Astrocyte of the cerebellum (primary cell): ENCODE measurements around the gene ABHD17A.
A peak's percentile ranks its signal among the peaks of the same experiment; 100 is the strongest.
"Not testable (repeated sequence)": the region's sequence is repeated elsewhere in the genome, so short reads cannot be mapped to it uniquely, and the experiment has no call there.

ENCODE experiments used
- DNase-seq: peaks from one replicate; pipeline ENCODE4 v3.0.0-alpha.2; 2011; ENCODE audit warnings: low read depth
- H3K4me3 ChIP-seq: 2 replicates; pipeline ENCODE4 v1.5.1; 2011; ENCODE audit warnings: mild to moderate bottlenecking, low read depth, low read length, moderate library complexity
- in situ Hi-C: cut with HindIII; loops from 2 replicates; pipeline ENCODE4 v1.10.0; 2017; ENCODE audit warnings: low sequenced_read_pairs
- TF ChIP-seq, protein P1 (sequence below): IDR thresholded peaks from 2 replicates; pipeline ENCODE4 v1.5.1; 2012; ENCODE audit warnings: low read length, low read depth, moderate library complexity, mild to moderate bottlenecking; ENCODE audit errors: missing control alignments

The ABHD17A gene

DNA sequence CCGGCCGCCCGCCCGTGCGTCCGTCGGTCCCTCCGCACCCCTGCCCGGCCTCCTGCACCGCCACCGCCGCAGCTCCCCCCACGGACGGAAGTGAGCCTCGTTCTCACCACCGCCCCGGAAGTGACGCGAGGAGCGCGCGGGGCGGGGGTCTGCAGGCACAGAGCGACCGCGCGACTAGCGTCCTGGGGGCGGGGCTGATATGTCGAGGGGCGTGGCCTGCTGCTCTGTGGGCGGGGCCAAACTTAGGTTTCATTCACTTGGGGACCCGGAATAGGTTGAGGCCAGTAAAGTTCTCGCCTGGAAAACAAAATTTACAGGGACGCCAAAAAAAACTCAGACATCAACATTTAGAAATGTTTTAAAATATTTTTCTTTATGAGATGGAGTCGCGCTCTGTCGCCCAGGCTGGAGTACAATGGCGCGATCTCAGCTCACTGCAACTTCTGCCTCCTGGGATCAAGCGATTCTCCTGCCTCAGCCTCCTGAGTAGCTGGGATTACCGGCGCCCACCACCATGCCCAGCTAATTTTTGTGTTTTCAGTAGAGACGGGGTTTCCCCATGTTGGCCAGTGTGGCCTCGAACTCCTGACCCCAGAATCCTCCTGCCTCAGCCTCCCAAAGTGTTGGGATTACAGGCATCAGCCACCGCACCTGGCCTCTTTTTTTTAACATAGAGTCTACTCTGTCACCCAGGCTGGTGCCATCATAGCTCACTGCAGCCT, at the start of gene ABHD17A:
Gene ABHD17A (minus strand): TSS at position 99 of the 722 bp plus-strand sequence. CDS start 3,930 bp downstream, outside the sequence.
- DNase-seq: peak; percentile 64
- H3K4me3 ChIP-seq: peak within 1 kb of the TSS; percentile 90
- in situ Hi-C loops: not testable (repeated sequence)

DNA sequence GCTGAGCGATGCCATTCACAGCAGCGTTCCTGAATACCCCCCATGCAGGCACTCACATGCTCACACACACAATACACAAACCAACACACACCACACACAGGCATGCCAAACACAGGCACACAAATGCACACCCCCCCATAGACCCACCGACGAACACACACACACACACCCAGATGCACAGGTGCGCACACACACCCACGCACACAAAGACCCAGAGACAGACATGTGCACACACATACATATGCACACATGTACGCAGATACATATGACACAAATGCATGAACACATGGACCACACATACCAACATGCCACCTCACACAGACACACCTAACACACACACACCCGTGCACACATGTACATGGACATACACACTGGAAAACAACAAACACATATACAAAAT, 48.6 kb upstream of the ABHD17A start:
- TF ChIP-seq, protein P1, sequence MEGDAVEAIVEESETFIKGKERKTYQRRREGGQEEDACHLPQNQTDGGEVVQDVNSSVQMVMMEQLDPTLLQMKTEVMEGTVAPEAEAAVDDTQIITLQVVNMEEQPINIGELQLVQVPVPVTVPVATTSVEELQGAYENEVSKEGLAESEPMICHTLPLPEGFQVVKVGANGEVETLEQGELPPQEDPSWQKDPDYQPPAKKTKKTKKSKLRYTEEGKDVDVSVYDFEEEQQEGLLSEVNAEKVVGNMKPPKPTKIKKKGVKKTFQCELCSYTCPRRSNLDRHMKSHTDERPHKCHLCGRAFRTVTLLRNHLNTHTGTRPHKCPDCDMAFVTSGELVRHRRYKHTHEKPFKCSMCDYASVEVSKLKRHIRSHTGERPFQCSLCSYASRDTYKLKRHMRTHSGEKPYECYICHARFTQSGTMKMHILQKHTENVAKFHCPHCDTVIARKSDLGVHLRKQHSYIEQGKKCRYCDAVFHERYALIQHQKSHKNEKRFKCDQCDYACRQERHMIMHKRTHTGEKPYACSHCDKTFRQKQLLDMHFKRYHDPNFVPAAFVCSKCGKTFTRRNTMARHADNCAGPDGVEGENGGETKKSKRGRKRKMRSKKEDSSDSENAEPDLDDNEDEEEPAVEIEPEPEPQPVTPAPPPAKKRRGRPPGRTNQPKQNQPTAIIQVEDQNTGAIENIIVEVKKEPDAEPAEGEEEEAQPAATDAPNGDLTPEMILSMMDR: no peak
- H3K4me3 ChIP-seq: no peak overlapping the region
- no peak for DNase-seq
- in situ Hi-C loops: no loop called here

DNA sequence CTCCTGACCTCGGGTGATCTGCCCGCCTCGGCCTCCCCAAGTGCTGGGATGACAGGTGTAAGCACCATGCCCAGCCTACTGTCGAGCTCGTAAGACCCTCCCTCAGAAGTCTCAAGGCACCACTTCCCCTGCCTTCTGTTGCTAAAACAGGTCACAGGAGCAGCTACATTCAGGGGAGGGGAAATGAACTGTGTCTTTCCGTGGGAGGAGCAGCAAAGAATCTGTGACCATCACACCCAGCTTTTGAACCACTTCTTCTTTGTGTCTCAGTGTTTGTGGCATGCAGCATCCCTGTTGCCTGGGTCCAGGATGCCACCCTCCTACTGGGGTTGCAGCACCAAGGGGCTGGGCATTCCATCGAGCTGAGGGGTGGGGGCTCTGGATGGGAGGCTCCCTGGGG, 47.9 kb upstream of the ABHD17A start:
- no peak for DNase-seq
- in situ Hi-C loops: no loop called here
- TF ChIP-seq, protein P1: no peak
- no peak overlapping the region for H3K4me3 ChIP-seq

DNA sequence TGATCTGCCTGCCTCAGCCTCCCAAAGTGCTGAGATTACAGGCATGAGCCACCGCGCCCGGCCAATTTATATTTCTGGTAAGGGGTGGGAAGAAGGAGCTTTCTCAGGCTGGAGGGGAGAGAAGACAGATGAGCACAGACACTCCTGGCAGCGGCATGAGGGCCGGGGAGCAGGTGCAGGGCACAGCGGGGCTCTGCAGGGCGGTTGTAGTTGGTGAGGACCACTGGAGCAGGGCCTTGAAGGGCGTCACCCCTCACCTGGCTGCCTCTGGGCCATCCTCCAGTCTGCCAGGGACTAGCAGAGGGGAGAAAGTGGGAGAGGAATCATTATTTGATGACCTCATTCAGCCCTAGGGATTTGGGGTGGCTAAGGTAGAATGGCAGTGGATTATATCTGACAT, 47.1 kb upstream of the ABHD17A start:
- TF ChIP-seq, protein P1: no peak
- no peak overlapping the region for H3K4me3 ChIP-seq
- DNase-seq: no peak
- in situ Hi-C loops: no loop called here

DNA sequence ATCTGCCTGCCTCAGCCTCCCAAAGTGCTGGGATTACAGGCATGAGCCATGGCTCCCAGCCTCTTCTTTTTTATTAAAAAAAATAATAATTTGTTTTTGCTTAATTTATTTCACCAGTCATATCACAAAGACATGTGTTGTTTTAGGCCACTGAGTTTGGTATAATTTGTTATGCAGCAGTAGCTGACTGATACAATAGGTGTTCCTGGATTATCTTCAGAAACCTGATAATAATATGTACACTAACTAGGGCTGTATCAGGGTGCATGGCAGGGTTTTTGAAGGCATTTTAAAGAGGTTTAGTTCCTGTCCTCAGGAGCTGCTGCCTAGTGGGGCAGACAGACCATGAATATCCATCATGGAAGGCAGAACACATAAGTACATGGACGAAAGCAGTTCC, 46.1 kb upstream of the ABHD17A start:
- in situ Hi-C loops: no loop called here
- no peak overlapping the region for H3K4me3 ChIP-seq
- no peak for DNase-seq
- TF ChIP-seq, protein P1: no peak

DNA sequence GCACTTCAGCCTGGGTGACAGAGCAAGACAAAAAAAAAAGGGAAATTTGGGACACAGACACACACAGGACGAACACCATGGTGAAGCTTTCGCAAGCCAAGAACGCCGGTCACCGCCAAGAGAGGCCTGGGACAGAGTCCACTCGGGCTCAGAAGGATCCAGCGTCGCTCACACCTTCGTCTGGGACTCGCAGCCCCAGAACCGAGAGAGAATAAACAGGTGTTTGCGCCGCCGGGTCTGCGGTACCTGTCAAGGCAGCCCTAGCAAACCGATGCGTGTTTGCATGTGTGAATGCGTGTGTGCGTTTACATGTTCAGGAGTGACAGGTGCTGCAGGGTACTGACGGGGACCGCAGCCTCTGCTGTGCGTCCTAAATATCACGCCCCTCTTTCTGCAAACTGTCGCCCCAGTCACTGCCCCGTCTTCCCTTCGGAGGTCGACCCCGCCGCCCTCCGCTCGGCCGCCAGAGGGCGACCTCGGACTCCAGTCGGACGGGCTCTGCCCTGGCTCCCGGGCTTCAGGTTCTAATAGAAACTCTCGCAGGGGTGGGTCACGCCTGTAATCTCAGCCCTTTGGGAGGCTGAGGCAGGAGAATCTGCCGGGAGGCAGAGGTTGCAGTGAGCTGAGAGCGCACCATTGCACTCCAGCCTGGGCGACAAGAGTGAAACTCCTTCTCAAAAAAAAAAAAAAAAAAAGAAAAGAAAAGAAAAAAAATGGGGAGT, 43.9 kb upstream of the ABHD17A start:
- in situ Hi-C loops: no loop called here
- DNase-seq: no peak
- H3K4me3 ChIP-seq: peak overlapping the region; percentile 32
- TF ChIP-seq, protein P1: peak; percentile 77

DNA sequence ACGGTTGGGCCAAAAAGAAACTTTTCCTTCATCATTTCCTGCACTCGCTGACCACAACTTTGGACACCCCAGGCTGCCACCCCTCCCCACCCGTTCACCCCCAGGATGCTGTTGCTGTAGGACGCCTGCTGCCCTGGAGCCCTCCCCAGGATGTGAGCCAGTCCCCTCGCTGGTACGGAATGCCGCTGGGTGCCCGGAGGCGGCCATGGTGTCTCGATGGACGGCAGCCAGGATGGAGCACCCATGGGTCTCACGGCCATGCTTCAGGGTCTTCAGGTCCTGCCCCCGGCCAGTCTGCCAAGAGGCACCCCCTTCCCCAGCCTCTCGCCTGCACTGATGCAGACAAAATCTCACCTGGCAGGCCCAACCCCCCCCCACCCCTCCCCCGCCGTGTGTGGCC, 40.2 kb upstream of the ABHD17A start:
- DNase-seq: no peak
- H3K4me3 ChIP-seq: no peak overlapping the region
- TF ChIP-seq, protein P1: no peak
- in situ Hi-C loops: no loop called here
